ENCODE results near the gene TULP4. TPM values are rescaled to one million over a fixed set of nuclear protein-coding genes. Genes with fewer than 3 reads are reported as not detected.

The TULP4 gene
- total and polyA plus RNA-seq, 2 of the 8 experiments (the other 6 are each of a cell fraction or from before 2014, with no cell fraction given) = 7.7 to 51.6 TPM

GRCh38 chr6:158262755-158263154, 49.5 kb upstream of the TULP4 start:
- H3K79me2 ChIP-seq (ENCODE audit: control insufficient read depth in 1 of 2, insufficient read depth in 2 of 2, low read length in 2 of 2) = peaks cover 6 to 39% of the 10 kb centered on the region in 2 experiments; a peak in 3 of 4 replicates

More at GRCh38 chr6:158262755-158263154, 49.5 kb upstream of the TULP4 start:
- H4K5ac ChIP-seq (ENCODE audit: insufficient read length, low read depth, low read length) = no peak overlapping the region
- H3K14ac ChIP-seq (ENCODE audit: insufficient read length) = no peak overlapping the region
- H3K23me2 ChIP-seq (ENCODE audit: low read depth, low read length) = no peaks in the 10 kb centered on the region
- no peak overlapping the region for H3K4me2 ChIP-seq (ENCODE audit: insufficient read depth in 1 of 2, low read depth in 2 of 2, low read length in 2 of 2)
- WGBS, 2 experiments (ENCODE audit: extremely low coverage in 1 of 2, insufficient coverage in 1 of 2, insufficient read length in 1 of 2, insufficient replicate concordance in 2 of 2, low coverage in 1 of 2, low lambda C conversion rate in 2 of 2, missing lambda C conversion rate in 1 of 2) = 89% methylated on average over 5 of the region's 5 CpGs; no CpG with 5 or more reads in 1 of the 2 experiments
- no peak for TF ChIP-seq BRCA1 (IDR thresholded peaks at IDR 0.05; ENCODE audit: low read depth, low read length)
- no peak for TF ChIP-seq E2F6 (IDR thresholded peaks at IDR 0.05)
- TF ChIP-seq KDM5A (IDR thresholded peaks at IDR 0.05; ENCODE audit: low read length) = no peak
- TF ChIP-seq USF2 (IDR thresholded peaks at IDR 0.05; ENCODE audit: low read length) = no peak
- no peak for TF ChIP-seq CBX8 (IDR thresholded peaks at IDR 0.05; ENCODE audit: borderline replicate concordance, low read depth, low read length)
- no peak for TF ChIP-seq NRF1 (IDR thresholded peaks at IDR 0.05; ENCODE audit: low read depth, low read length)
- no peak for TF ChIP-seq TEAD4 (IDR thresholded peaks at IDR 0.05; ENCODE audit: low read depth, low read length)
- H3K56ac ChIP-seq (replicated peaks; ENCODE audit: insufficient read length, low read depth, low read length) = no peak overlapping the region
- peaks cover 3% of the 10 kb centered on the region; the same call in 1 of the 2 replicates for H3K79me1 ChIP-seq (ENCODE audit: low read depth, low read length)
- no peak overlapping the region for H4K91ac ChIP-seq (replicated peaks; ENCODE audit: insufficient read length, low read length)
- no peak overlapping the region for H2AFZ ChIP-seq (ENCODE audit: low read length)
- H4K8ac ChIP-seq (ENCODE audit: extremely low read depth, insufficient read depth, low read length) = no peak overlapping the region
- H4K20me1 ChIP-seq (replicated peaks in 1 of 2; ENCODE audit: control insufficient read depth in 1 of 2, insufficient read depth in 2 of 2, low read length in 2 of 2) = peaks cover 0 to 5% of the 10 kb centered on the region in 2 experiments
- no peaks in the 10 kb centered on the region for H3K27me3 ChIP-seq (replicated peaks in 1 of 4; ENCODE audit: control insufficient read depth in 3 of 4, extremely low read depth in 1 of 4, insufficient read depth in 3 of 4, low read length in 3 of 4)
- H2BK5ac ChIP-seq (ENCODE audit: low read depth, low read length) = no peak overlapping the region
- peaks cover 0 to 5% (median 0%) of the 10 kb centered on the region in 4 experiments; a peak in 3 of 8 replicates for H3K36me3 ChIP-seq (ENCODE audit: control insufficient read depth in 2 of 4, insufficient read depth in 4 of 4, low read length in 3 of 4)
- no peak overlapping the region for H2AK5ac ChIP-seq (ENCODE audit: low read depth, low read length)
- no peak overlapping the region for H3K27ac ChIP-seq (ENCODE audit: low read depth, low read length)
- FAIRE-seq = no peak
- H2BK12ac ChIP-seq (ENCODE audit: low read depth, low read length) = no peak overlapping the region
- H3K18ac ChIP-seq (ENCODE audit: extremely low read depth, low read length) = no peak overlapping the region
- H2BK15ac ChIP-seq (ENCODE audit: low read length) = no peak overlapping the region
- no peak overlapping the region for H3K4ac ChIP-seq (replicated peaks; ENCODE audit: insufficient read length, low read depth, low read length)
- no peaks in the 10 kb centered on the region for H3K4me1 ChIP-seq (replicated peaks in 1 of 4; ENCODE audit: control insufficient read depth in 3 of 4, insufficient read depth in 4 of 4, low read length in 3 of 4)
- H3K23ac ChIP-seq (ENCODE audit: insufficient read length) = no peak overlapping the region
- H2BK120ac ChIP-seq (replicated peaks; ENCODE audit: low read depth, low read length) = no peak overlapping the region
- ChIA-PET CTCF (ENCODE audit: partially characterized antibody) (interaction anchor here (1.0 to 1.7 kb wide), 4 partner anchors 11 to 252 kb away, joined by 3 to 4 read pairs (median 4); no protein-coding TSS in a partner anchor), POLR2A (ENCODE audit: partially characterized antibody) (no interaction called here)
- H2BK20ac ChIP-seq (ENCODE audit: low read length) = no peak overlapping the region
- no peak overlapping the region for H3K4me3 ChIP-seq (ENCODE audit: extremely low read depth in 1 of 4, insufficient read depth in 2 of 4, low read depth in 3 of 4, low read length in 4 of 4)
- DNase-seq (ENCODE audit: low read depth in 1 of 2, low spot score in 2 of 2) = no peak
- H3K9me3 ChIP-seq (ENCODE audit: insufficient read depth in 2 of 2, low read depth in 1 of 2, low read length in 1 of 2) = no peaks in the 10 kb centered on the region
- no peak overlapping the region for H3K9ac ChIP-seq (replicated peaks in 1 of 4; ENCODE audit: extremely low read depth in 1 of 4, low read depth in 3 of 4, low read length in 3 of 4)
